ENCODE data around the gene ZNF264.
"Not testable (repeated sequence)": the region's sequence is repeated elsewhere in the genome, so short reads cannot be mapped to it uniquely, and the experiment has no call there.

ZNF264 gene

GRCh38 chr19:57248646-57249045 lies 57.3 kb downstream of the ZNF264 start:
- DNase-seq = no peak

GRCh38 chr19:57249329-57249728 lies 58.0 kb downstream of the ZNF264 start:
- no peak for DNase-seq

GRCh38 chr19:57253767-57254166 lies 62.5 kb downstream of the ZNF264 start:
- DNase-seq = not testable (repeated sequence)

- no peak for DNase-seq
These were observed 70.7 kb downstream of the ZNF264 start for GRCh38 chr19:57262044-57262443.

GRCh38 chr19:57263244-57263741 lies 72.0 kb downstream of the ZNF264 start:
- DNase-seq = no peak

- no peak for DNase-seq
These were observed 76.0 kb downstream of the ZNF264 start for GRCh38 chr19:57267291-57267690.

GRCh38 chr19:57269515-57270250 lies 78.4 kb downstream of the ZNF264 start:
- no peak for DNase-seq

- no peak for DNase-seq
These were observed 80.0 kb downstream of the ZNF264 start for GRCh38 chr19:57271280-57271679.

Data from activated T-cell treated with anti-CD3 and anti-CD28 coated beads for 4 hours (primary cell).